ENCODE results near the gene DSC1.
"Not testable (repeated sequence)": the region's sequence is repeated elsewhere in the genome, so short reads cannot be mapped to it uniquely, and the experiment has no call there.

DSC1 gene, protein sequence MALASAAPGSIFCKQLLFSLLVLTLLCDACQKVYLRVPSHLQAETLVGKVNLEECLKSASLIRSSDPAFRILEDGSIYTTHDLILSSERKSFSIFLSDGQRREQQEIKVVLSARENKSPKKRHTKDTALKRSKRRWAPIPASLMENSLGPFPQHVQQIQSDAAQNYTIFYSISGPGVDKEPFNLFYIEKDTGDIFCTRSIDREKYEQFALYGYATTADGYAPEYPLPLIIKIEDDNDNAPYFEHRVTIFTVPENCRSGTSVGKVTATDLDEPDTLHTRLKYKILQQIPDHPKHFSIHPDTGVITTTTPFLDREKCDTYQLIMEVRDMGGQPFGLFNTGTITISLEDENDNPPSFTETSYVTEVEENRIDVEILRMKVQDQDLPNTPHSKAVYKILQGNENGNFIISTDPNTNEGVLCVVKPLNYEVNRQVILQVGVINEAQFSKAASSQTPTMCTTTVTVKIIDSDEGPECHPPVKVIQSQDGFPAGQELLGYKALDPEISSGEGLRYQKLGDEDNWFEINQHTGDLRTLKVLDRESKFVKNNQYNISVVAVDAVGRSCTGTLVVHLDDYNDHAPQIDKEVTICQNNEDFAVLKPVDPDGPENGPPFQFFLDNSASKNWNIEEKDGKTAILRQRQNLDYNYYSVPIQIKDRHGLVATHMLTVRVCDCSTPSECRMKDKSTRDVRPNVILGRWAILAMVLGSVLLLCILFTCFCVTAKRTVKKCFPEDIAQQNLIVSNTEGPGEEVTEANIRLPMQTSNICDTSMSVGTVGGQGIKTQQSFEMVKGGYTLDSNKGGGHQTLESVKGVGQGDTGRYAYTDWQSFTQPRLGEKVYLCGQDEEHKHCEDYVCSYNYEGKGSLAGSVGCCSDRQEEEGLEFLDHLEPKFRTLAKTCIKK

DNA sequence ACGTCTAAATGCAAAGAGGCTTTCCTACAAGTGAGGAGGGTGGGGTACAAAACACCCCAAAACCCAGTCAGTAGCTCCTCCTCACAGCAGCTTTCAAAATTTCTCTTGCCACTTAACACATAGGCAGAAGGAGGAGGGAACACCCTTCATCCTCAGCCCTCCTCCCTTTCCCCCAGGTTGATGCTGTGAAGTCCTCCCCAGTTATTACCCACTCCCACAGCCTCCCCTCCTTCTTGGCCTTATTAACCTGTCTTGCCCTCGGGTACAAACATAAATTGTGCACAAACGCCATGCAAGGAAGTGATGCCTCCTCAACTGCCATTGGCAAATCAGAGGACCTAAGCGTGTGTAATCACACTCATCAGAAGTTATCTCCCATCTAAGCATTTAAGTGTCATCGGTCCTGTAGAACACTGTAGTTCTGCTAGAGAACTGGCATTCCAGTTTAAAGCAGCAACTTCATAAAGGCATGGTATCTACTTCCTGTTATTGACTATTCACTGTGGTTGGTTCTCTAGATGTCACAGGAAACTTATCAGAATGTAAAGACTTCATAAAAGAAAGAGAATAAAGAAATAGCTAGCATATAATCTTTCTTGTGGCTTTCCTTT lies at the start of gene DSC1:
Gene DSC1, minus strand, starts transcription at position 32 of the 611 bp plus-strand sequence. CDS start 262 bp downstream, outside the sequence.
- DNase-seq, result peak in 1 of 3 donors; percentile 1

DNA sequence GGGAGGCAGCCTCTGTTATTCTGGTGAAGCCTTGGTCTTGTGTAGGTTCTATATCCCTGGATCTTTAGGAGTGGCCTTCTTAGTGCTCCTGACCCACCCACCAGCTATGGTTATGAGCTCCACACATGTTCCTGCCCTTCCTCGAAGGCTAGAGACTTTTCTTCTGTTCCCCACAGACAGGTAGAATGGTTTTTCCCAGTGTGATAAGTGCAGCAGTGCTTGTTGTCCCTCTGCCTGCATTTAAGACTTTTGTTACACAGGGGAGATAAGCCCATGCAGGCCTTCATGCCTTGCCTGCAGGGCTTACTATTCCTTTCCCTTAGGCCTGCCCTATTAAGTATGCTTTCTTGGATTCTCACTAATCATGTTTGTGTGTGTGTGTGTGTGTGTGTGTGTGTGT lies 48.4 kb upstream of the DSC1 start:
- no peak for DNase-seq

DNA sequence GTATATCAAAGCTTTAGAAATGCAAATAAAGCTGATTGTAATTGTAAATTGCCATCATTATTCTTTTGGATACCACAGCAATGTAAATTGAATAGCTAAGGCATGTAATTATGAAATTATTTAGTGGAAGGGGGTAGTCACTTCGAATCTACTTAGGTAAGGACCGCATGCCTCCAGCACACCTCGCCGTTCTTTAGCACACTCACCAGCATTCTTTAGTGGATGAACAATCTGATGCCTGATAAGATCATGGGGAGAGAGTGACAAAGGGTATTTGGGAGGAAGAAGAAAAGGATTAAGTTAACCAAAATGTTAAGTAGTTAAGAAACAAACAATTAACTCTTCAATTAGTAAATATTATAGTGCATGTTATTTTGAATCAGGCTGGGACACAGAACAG lies 46.4 kb upstream of the DSC1 start:
- DNase-seq, result no peak

DNA sequence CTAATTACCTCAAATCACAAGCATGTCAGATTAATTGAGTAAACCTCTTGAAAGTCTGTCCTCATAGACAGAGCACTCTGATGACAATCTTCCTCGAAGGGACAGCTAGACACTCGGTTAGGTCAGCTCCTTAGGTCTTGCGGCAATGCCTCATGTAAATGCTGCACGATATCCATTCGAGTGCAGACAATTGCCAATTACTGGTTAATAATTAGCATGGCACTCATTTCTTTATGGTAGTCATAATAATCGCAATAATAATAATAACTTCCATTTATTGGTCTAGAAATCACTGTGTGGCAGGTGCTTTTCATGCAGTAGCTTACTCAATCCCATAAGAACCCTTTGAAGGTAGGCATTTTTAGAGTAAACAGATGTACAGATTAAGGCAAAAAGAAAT lies 44.7 kb upstream of the DSC1 start:
- no peak for DNase-seq

DNA sequence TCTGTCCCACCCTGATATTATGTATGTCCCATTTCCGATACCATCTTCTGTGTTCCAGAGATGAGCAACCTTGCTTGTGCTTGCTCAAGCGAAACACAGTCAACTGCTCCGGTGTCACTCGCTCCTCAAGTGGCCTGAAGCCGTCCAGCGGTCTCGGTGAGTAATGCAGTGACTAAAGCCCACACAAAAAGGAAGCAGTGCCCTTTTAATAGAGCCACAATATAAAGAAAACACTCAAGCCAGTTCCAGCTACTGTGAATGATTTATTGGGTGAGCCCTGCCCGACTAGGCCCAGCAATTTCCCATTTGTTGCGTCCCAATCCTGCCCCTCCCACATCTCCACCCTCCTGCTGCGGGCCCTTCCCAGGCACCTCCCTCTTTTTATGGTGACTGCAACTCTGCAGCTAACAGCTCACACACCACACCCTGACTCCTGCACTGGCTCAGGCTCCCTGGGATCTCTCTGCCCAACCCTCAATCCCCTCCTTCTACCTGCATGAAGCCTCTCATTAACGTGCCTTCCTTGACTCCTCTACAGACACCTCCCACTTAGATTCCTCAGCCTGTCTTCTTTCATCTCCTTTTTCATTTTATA lies 44.2 kb upstream of the DSC1 start:
- peak; percentile 87 to 93 (median 92) for DNase-seq

DNA sequence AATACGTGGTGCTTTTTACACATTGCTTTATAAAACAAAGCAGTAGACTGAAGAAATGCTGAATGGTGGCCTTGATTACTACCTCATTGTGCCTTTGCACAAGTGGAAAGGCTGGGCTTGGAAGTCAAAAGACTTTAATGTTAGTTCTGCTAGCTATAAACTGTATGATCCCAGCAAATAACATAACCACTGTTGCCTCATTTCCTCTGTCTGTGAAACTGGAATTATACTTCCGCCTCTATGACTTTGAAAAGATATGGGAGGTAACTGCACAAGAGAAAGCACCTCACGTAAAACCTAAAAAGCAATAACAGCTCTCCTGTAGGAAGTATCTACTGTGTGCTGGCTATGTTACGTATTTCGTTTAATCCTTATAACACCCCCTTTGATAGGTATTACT lies 43.4 kb upstream of the DSC1 start:
- peak; percentile 37 to 68 (median 66) for DNase-seq

DNA sequence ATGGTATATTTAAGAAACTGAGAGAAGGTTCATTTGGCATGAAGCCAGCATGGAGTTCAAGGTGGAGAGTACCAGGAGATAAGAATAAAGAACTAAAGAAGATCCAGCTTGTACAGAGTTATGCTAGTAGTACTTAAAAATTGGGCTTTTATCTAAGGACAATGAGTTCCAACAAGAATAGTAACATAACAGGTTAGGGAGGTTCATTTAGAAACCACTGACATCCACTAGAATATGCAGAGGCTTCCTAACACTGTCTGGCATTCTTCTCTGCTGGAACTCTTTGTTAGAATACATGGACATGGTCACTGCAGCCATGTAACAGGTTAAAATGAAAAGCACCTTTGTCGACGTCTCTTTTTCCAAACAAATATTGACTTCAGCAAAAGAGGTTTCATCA lies 42.6 kb upstream of the DSC1 start:
- no peak for DNase-seq

DNA sequence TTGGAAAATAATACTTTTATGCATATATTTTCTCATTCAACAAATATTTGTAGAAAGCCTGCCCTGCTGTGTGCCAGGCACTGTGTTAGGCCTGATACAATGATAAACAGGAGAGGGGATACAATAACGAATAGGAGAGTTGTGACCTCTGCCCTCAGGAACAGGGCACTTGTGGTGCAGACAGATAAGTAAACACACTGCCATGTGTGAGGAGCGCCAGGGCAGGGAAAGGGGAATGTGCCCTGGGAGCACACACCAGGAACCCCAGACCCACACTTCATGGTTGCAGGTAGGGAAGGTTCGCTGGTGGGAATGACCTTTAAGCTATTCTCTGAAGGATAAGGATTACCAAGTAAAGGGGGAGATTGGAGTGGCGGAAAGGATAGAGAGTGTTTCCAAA lies 42.2 kb upstream of the DSC1 start:
- no peak for DNase-seq

DNA sequence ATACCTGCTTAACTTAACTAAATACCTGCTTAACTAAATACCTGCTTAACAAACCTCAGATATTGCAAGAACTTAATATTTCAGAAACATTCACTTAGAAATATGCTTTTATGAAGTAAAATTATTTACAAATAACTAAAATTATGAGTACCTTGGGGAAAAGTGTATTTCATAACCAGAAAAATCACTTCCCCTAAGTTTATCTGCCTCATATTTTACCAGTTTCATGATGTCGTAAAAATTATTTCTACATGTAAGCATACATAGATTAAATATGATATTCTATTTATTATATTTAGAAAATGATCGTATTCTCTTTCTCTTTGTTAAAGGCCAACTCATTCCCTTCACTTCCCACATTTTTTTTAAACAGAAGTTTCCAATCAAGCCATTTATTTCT lies 41.5 kb upstream of the DSC1 start:
- DNase-seq, result peak in 2 of 3 donors; percentile 43 to 47

DNA sequence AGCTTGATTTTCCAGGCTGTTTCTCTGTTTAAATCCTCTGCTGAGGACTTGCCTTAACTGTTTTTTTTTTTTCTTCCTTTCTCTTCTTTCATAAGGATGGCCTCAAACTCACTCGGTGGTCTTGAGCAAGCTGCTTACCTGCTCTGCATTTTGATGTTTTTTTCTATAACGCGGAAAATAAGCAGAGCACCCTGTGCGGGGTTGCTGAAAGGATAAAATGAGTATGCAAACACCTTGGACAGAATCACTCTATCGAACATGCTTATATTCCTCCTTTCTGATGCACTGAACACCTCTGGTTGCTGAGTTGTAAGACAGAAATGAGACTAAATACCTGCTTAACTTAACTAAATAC lies 41.1 kb upstream of the DSC1 start:
- no peak for DNase-seq

DNA sequence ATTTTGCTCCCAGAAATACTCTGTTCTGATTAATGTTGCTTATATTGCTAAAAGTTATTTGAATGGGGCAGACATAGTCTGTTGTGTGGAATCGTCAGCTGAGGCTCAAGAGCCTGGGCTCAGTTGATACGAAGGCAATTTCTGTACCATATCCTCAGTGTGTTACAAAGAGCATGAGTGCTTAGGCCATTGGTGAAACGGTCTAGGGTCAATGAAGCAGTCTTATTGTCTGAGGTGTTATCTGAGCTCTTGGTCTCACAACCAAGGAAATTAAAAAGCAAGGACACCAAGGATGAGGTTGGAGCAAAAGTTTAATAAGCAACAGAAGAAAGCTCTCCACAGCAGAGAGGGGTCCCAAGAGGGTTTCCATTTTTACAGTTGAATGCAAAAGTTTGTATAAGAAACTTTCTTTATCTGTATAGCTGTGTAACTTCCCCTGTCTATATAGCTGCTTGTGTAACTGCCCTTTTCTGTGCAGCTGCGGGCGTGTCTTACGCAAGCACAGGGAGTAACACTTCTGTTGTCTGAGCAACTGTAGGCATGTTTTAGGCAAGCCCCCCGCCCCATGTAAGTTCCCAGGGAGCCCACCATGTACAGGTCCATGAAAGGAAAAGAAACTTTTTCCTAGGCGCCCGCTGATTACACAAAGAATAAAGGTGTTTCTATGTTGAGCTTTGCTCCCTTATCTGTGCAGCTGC lies 40.6 kb upstream of the DSC1 start:
- peak; percentile 66 to 75 (median 69) for DNase-seq

DNA sequence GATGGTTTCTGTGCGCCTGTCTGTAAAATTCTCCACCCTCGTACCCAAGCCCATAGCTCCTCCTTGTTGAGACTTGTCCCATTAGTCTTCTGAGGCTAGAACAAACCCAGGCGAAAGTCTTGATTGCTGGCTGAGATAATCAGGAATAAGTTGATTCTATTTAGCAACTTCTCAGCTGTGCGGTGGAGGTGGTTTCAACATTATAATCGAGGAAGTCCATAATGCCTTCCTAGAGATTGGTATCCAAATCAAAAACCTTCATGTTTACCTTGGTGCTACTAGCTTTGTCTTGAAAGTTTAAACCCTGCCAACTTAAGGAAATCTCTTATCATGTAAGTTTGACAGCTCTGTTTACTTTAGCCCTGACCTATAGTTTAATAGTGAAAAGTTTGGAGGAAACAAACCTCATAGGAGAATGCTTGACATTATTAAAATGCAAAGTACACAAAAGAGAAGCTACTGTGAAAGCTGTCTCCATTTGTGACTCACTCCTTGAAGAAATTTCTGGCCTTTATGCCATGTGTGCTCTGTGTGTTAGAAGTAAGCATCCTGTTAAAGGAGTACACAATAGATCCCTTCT lies 36.6 kb upstream of the DSC1 start:
- DNase-seq, result peak in 2 of 3 donors; percentile 40 to 52

DNA sequence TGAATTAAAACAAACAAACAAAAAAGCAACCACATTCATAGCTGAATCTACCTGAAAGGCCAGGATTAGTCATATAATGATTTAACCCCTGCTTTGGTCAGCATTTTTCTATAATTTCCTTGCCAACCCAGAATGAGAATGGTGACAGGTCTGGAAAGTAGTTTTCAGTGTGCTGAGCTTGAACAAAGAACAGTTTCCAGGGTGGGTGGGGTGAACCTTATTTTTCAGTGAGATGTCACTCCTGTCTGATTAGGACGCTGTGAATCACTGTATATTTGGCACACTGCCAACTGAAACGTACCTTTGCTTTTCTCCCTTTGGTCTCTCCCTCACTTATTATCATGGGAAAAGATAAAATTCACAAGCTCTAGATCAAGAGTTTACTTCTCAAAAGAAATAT lies 35.0 kb upstream of the DSC1 start:
- DNase-seq, result no peak

DNA sequence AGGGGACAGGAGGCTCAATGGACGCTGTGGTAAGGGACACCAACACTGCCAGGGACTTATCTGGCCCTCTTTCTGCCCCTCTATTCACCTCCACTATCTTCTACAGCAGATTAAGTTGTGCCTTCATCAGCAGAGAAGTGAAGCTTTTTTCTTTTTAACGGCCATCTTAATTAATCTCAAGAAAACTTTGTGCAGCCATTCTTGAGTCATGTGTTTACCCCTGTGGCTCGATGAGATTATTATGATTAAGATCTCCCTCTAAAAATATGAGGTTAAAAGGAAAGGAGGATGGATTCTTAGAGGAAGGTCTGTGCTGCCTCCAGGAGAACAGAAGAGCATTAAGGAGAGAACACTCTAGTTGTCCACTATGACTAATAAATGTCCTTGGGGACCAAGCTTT lies 32.4 kb upstream of the DSC1 start:
- no peak for DNase-seq

DNA sequence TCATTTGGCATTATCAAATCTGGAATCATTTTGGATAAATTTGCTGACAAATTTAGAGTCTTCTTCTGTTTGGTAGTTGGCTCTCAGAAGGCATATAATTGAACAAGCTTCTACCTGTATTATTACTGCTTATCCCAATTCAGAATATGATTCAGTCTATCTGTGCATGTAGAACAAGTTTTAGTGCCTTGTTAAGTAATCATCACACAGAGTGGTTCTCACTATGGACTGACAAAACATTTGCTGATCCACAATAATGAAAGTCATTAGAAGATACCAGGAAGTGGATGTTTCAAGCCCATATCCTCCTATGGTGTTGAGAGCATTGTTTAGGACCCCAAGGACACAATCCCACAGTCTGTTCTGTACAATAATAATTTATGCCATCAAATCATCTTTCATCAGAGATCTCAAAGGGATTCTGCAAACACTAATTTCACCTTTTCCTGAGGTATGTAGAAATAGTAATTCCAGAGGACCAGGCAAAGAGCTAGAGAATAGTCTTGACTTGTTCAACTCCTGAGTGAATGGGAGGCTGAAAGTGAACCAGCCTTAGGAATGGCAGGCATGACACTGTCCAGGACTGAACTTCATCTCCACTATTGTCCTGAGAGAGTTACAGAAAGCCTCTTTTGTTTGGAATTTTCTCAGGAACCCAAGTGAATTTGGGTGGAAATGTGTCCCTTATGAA lies 29.6 kb upstream of the DSC1 start:
- no peak for DNase-seq

DNA sequence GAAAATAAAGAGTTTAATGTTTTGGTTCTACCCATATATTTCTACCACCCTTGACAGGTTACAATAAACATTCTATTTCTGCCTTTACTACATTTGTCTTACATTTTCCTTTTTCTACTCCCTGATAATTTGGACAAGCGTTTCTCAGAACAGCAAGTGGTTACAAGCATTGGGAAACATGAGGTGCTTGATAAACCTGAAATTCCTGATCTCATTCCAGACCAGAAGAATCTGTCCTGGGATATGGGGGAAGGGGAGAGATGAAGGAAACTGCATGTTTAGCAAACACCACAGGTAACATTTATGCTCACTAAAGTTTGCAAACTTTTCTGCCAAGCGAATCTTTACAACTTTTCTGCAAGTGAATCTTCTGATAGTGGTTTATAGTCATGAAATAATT lies 28.3 kb upstream of the DSC1 start:
- no peak for DNase-seq

DNA sequence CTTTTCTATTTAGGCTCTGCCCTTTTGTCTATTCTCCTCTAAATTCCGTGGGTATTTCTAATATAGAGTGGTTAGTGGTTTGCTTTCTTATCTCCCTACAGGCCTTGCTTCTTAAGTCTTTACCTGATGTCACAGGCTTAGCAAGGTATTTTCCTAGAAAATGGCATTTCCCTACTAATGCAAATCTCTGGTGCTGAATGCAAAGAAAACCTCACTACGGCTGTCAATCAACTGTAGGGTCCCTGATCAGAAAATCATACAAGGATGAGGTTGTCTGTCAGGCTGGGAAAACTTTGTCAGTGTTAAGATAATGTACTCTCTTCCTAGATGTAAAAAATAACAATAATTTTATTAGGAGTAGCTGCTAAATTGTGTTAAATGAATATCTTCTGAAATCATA lies 27.1 kb upstream of the DSC1 start:
- no peak for DNase-seq

DNA sequence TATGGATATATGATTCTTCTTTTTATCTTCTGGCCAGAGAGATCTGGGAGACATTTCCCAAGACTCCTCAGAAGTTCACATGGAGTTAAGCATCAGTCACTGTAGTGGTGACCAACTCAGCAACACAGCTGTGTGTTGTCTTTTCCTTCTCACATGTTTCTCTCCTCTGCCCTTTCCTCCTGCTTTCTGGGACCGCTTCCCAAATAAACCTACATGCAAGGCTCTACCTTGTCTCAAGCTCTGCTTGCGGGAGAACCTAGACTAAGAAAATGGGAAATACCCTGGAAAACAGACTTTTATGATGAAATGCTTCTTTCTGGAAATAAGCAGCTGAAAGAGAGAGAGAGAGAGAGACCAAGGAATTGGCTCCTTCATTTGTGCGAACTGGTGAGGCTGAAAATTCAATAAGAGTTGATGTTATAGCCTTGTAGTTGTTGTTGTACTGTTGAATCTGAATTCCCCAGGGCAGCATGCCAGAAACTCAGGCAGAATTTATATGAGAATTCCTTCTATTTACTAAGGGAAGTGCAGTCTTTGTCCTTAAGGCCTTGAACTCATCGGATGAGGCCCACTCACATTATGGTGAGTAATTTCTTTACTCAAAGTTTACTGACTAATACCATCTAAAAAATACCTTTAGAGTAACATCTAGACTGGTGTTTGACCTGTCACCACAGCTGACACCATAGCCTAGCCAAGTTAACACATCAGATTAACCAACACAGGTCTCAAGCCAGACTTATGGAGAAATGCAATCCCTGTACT lies 22.7 kb upstream of the DSC1 start:
- DNase-seq, result no peak

DNA sequence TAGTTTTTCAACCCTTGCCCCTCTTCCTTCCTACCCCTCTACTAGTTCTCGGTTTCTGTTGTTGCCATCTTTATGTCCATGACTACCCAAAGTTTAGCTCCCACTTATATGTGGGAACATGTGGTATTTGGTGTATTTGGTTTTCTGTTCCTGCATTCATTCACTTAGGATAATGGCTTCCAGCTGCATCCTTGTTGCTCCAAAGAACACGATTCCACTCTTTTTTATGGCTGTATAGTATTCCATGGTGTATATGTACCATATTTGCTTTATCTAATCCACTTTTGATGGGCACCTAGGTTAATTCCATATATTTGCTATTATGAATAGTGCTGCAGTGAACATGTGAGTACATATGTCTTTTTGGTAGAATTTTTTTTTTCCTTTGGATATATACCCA lies 20.6 kb upstream of the DSC1 start:
- no peak for DNase-seq

DNA sequence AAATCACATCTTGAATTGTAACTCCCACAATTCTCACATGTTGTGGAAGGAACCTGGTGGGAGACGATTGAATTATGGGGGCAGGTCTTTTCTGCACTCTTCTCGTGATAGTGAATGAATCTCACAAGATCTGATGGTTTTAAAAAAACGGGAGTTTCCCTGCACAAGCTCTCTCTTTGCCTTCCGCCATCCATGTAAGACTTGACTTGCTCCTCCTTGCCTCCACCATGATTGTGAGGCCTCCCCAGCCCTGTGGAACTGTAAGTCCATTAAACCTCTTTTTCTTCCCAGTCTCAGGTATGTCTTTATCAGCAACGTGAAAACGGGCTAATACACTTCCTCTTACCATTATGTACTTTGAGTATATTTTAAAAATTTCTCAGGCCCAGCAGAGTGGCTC lies 14.7 kb upstream of the DSC1 start:
- not testable (repeated sequence) for DNase-seq

DNA sequence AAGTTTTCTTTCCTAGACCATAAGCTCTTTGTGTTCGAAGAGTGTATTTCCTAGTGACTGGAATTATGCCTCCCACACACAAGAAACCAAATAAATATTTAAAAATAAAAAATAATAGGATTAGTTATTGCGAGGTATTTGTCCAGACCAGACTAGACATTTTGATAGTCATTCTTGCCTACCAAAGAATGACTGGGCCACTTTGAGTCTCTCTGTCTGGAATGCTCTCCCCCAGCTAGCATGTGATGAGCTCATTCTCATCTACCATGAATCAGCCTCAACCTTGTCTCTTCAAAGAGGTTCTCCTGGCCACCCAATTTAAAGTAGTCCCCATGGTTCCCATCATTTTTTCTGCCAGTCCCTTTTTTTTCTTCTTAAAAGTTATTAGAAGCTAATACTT lies 13.9 kb upstream of the DSC1 start:
- no peak for DNase-seq
